Natural killer cell treated with Interleukin-12 subunit alpha and Interleukin-12 subunit beta and Interleukin-15 and Interleukin-18, amount 100 ng/mL, for 72 hours (primary cell): ENCODE results near the gene TRIM59. TPM values are rescaled to one million over a fixed set of nuclear protein-coding genes. Genes with fewer than 3 reads are reported as not detected.

Source experiments
- ATAC-seq, 2 donors: fragments of 150-1000 bp; cut with Tn5 transposase in 1 of 2; sonication (Bioruptor Pico), chemical (Tn5 transposase) in 1 of 2; 2 replicates each; pipeline ENCODE4 v1.10.0; 2021
- DNase-seq: peaks from one replicate; pipeline ENCODE4 v3.0.0; 2022; ENCODE audit warnings: low spot score
- H3K27ac Mint-ChIP-seq, 2 donors: 1 replicate in 1 of 2; 2 replicates in 1 of 2; pipeline ENCODE4 v1.8.0; 2022; ENCODE audit warnings: mixed read lengths in 2 of 2, mild to moderate bottlenecking in 1 of 2, moderate library complexity in 1 of 2
- H3K27me3 Mint-ChIP-seq, 2 donors: 1 replicate in 1 of 2; 2 replicates in 1 of 2; pipeline ENCODE4 v1.8.0; 2022; ENCODE audit warnings: mixed read lengths in 2 of 2
- H3K36me3 Mint-ChIP-seq: one replicate; pipeline ENCODE4 v1.8.0; 2022; ENCODE audit warnings: mixed read lengths
- H3K4me1 Mint-ChIP-seq, 2 donors: 1 replicate in 1 of 2; 2 replicates in 1 of 2; pipeline ENCODE4 v1.8.0; 2022; ENCODE audit warnings: low read depth in 2 of 2, mixed read lengths in 2 of 2, mild to moderate bottlenecking in 1 of 2
- H3K4me3 Mint-ChIP-seq: one replicate; pipeline ENCODE4 v1.8.0; 2022; ENCODE audit warnings: mixed read lengths
- H3K9me3 Mint-ChIP-seq: 2 replicates; pipeline ENCODE4 v1.8.0; 2022; ENCODE audit warnings: mixed read lengths
- total RNA-seq, 2 donors: library from RNA; stranded (reverse); gene quantifications; one replicate each; pipeline ENCODE4 v1.2.3, GENCODE V29; 2022

The TRIM59 gene
- total RNA-seq, 2 donors from 2014 or later = 22.6 to 30.5 TPM

DNA sequence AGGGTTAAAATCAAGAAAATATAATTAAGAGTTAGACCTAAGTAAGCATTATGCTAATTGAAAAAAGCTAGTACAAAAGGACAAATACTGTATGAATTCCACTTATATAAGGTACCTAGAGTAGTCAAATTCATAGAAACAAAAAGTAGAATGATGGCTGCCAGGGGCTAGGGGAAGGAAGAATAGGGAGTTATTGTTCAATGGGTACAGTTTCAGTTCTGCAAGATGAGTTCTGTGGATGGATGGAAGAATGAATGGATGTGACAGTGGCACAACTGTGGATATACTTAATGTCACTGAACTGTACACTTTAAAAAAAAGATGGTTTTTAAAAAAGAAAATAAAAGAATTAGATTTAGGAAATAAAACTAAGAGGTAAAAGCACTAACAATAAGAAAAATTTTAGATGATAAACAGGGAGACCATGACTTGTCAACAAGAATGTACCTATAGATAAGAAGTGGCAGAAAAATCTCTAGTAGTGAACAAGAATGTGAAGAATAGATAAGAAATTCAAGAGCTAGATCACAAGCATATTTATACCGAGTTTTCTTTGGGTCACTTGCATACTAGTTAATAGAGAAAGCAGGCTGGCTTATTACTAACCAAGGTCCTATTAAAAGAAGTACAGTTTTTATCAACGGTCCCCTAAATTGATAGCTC is 56.1 kb downstream of the TRIM59 start:
- no peak overlapping the region for H3K4me3 Mint-ChIP-seq
- DNase-seq (no peak), ATAC-seq (no peak)
- no peak overlapping the region for H3K27ac Mint-ChIP-seq
- no peaks in the 10 kb centered on the region for H3K9me3 Mint-ChIP-seq
- no peaks in the 10 kb centered on the region for H3K27me3 Mint-ChIP-seq
- peaks cover 5 to 6% of the 10 kb centered on the region in 2 donors for H3K4me1 Mint-ChIP-seq
- H3K36me3 Mint-ChIP-seq = no peaks in the 10 kb centered on the region

DNA sequence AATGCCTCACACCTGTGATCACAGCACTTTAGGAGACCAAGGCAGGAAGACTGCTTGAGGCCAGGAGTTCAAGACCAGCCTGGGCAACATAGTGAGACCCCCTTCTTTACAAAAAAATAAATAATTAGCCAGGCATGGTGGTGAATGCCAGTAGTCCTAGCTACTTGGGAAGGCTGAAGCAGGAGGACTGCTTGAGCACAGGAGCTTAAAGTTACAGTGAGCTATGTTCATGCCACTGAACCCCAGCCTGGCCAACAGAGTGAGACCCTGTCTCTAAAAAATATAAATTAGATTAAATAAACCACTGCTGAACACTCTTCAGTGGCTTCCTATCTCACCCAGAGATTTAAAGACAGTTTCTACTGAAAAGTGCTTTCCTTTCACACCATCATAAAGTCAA is 56.8 kb downstream of the TRIM59 start:
- no peak for ATAC-seq
- no peaks in the 10 kb centered on the region for H3K36me3 Mint-ChIP-seq
- H3K9me3 Mint-ChIP-seq = no peaks in the 10 kb centered on the region
- no peak overlapping the region for H3K4me3 Mint-ChIP-seq
- no peak overlapping the region for H3K27ac Mint-ChIP-seq
- no peaks in the 10 kb centered on the region for H3K4me1 Mint-ChIP-seq
- no peak for DNase-seq
- H3K27me3 Mint-ChIP-seq = no peaks in the 10 kb centered on the region

DNA sequence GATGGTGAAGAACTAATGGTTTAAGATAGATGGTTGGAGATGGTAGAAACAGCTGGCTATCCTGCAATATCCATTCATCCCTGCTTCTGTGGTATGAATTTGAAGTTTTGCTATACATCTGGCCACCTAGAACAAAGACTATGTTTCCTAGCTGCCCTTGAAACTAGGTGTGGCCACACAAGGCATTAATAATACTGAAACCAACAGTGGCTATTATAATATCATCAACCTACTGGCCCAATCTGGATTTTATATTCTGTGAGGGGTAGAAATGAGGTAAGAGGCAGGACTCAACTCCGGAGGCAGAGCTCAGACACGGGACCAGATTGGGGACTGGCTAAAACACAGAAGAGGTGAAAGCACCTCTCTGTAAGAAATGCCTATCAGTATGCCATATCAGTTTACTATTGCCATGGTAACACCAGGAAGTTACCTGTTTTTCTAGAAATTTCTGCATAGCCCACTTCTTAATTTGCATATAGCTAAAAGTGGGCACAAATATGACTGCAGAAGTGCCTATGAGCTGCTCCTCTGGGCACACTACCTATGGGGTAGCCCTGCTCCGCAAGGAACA is 58.9 kb downstream of the TRIM59 start:
- Mint-ChIP-seq H3K4me3 (no peak overlapping the region), H3K4me1 (no peaks in the 10 kb centered on the region), H3K27ac (no peak overlapping the region), H3K9me3 (no peaks in the 10 kb centered on the region), H3K36me3 (no peaks in the 10 kb centered on the region), H3K27me3 (no peaks in the 10 kb centered on the region)
- DNase-seq (no peak), ATAC-seq (no peak)

Other genes starting within 250 kb of the TRIM59 start
- not detected for gene C3orf80, start 224.4 kb downstream of the TRIM59 start, total RNA-seq
- 10 to 100 TPM; 15.7 to 25.7 TPM for gene IFT80, start 50.6 kb downstream of the TRIM59 start, total RNA-seq
- 100 to 1,000 TPM; 118 to 201 TPM for gene SMC4, start 50.1 kb downstream of the TRIM59 start, total RNA-seq
- 10 to 100 TPM; 63.1 to 69.4 TPM for gene KPNA4, start 115.8 kb upstream of the TRIM59 start, total RNA-seq
- not detected for gene ARL14, start 227.4 kb upstream of the TRIM59 start, total RNA-seq